GM10248 (cell line): ENCODE measurements around the gene LSMEM2.

Experiments used
- CTCF ChIA-PET: fragments of 300-600 bp; sonication (Branson Sonifier 250); formaldehyde crosslinking; extraction: SDS; loops from one replicate; lab custom pipeline; 2021; ENCODE audit warnings: antibody characterized with exemption; lab: Yijun Ruan, JAX
- POLR2A ChIA-PET: fragments of 350-650 bp; sonication (Branson Sonifier 250); formaldehyde crosslinking; extraction: SDS; loops from one replicate; lab custom pipeline; 2020; ENCODE audit warnings: antibody characterized with exemption; lab: Yijun Ruan, JAX
- DNase-seq: peaks from one replicate; pipeline ENCODE4 v3.0.0; 2012; ENCODE audit errors: extremely low spot score
- CTCF ChIP-seq: IDR thresholded peaks from 2 replicates; pipeline ENCODE4 v1.5.1; 2012; ENCODE audit warnings: mild to moderate bottlenecking, low read depth; ENCODE audit errors: extremely low read depth, missing control alignments, control extremely low read depth

The LSMEM2 gene

GRCh38 chr3:50238549-50239026 is 40.3 kb upstream of the LSMEM2 start:
- CTCF ChIA-PET = interaction anchor here (1.3 to 15.1 kb wide), 2 partner anchors 7 to 11 kb away, joined by 9 to 276 read pairs; no protein-coding TSS in a partner anchor
- DNase-seq = no peak
- POLR2A ChIA-PET = no interaction called here
- TF ChIP-seq CTCF = no peak

DNA sequence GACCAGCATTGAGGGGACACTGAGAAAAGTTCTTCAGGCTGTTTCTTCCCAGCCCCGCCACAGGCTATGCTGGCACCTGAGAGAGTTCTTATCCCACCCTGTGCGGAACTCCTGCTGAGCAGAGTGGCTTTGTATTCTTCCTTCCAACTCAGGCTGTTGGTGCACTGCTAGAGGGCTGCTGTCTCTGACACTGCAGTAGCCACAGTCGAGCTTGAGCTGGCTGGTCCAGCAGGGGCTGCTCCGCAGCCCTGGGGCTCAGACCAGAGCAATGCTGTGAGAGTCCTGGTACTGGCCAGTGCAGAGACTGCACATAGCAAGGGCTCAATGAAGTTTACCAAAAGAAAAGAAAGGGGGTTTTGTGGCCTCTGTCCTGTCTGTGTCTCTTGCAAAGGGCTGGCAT is 39.2 kb upstream of the LSMEM2 start:
- DNase-seq = no peak
- CTCF ChIA-PET = interaction anchor here (0.9 to 12.7 kb wide), 4 partner anchors 8 to 85 kb away, joined by 3 to 276 read pairs (median 40); partner anchors contain the start of gene GNAI2
- POLR2A ChIA-PET = no interaction called here
- TF ChIP-seq CTCF = no peak

DNA sequence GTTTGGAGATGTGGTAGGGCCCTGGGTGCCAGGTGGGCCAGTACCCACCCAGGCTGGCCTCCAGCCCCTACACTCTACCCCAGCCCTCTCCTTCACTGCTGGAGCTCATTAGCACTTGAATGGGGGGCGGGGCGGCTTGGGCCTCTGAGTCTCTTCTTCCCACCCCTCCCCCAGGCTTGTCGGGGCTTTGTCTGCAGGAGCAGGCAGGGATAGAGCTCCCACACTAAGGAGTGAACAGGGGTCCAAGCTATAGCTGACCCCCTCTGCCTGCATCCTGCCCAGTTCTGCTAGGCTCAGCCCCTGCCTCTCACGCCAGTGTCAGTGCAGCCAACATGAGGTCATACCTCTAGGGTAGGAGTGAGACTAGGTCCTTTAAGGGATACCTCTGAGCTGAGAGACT is 37.7 kb upstream of the LSMEM2 start:
- TF ChIP-seq CTCF = no peak
- POLR2A ChIA-PET = interaction anchor here (0.7 kb wide), 1 partner anchor 105 kb away, joined by 3 read pairs; no protein-coding TSS in a partner anchor
- CTCF ChIA-PET = interaction anchor here (0.7 to 12.7 kb wide), 4 partner anchors 10 to 83 kb away, joined by 3 to 276 read pairs (median 40); partner anchors contain the start of gene GNAI2
- no peak for DNase-seq

DNA sequence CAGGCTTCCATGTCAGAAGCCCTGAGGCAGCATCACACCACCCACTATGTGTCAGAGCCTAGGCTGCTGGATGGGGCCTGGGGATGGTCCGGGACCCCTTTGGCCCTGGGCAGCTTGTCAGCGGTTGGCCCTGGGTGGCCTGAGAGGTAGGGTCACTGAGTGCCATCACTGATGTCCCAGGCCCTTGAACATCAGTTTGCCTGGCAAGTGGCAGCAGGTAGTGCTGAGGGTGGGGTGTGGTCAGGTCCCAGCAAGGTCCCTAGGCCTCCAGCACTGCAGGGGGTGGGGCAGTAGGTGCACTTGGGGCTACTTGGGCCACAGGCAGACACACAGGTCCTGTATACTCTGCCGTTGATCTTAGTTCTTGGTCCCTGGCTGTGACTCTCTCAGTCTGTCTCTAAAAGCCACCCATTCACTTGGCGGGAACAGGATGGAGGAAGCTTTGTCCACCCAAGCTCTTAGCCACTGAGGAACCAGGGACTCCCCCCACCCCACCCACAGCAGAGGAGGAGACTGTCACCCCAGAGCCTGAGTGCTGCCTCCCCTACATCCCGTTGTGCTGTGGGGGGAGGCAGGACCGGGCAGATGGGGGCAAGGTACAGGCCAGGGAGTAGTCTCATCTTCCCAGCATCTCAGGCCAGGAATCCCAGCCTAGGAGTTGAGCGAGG is 37.0 kb upstream of the LSMEM2 start:
- no peak for TF ChIP-seq CTCF
- DNase-seq = no peak
- CTCF ChIA-PET = interaction anchor here (0.7 to 12.7 kb wide), 5 partner anchors 10 to 121 kb away, joined by 3 to 276 read pairs (median 5); partner anchors contain the start of gene GNAI2
- POLR2A ChIA-PET = interaction anchor here (1.2 kb wide), 1 partner anchor 26 kb away, joined by 3 read pairs; no protein-coding TSS in a partner anchor

- POLR2A ChIA-PET = interaction anchor here (1.2 kb wide), 1 partner anchor 26 kb away, joined by 3 read pairs; no protein-coding TSS in a partner anchor
- CTCF ChIA-PET = interaction anchor here (1.0 to 12.7 kb wide), 5 partner anchors 9 to 122 kb away, joined by 3 to 276 read pairs (median 5); partner anchors contain the start of gene GNAI2
- DNase-seq = peak; percentile 44
- TF ChIP-seq CTCF = no peak
Observed at GRCh38 chr3:50242381-50242770, 36.5 kb upstream of the LSMEM2 start.

DNA sequence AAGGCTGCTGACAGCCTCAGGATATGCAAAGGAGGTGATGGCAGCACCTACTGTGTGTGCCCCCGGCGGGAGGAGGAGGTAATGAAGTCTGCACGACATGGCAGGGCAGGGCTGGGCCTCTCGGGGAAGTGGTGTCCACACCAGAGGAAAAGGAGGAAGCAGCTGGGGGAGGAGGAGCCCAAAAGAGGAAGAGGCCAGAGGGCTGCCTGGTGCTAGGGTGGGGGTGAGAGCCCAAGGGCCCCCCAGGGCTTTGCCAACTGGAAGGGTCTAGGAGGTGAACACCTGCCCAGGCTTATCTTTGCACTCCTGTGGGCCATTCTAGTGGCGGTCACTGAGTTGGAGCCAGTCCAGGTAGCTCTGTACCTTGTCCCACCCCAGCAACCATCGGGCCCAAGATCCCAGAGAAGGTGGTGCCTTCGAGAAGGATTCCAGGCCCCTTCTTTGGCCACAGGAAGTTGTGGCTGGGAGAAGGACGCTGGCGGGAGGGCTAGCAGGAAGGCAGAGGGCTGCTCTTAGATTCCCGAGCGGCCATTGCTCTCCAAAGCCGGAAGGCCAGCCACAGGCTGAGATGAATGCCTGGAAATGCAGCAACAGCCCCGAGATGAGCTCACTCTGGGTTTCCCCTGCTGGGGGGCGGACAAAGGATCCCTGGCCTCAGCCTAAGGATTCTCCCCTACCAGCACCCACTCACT is 35.9 kb upstream of the LSMEM2 start:
- peak; percentile 47 for DNase-seq
- POLR2A ChIA-PET = interaction anchor here (1.1 kb wide), 1 partner anchor 7 kb away, joined by 3 read pairs; no protein-coding TSS in a partner anchor
- CTCF ChIA-PET = interaction anchor here (0.9 to 12.7 kb wide), 7 partner anchors 8 to 51 kb away, joined by 3 to 276 read pairs (median 5); partner anchors contain the start of gene GNAI2
- TF ChIP-seq CTCF = no peak
